ENCODE data around the gene MACC1.

DNA sequence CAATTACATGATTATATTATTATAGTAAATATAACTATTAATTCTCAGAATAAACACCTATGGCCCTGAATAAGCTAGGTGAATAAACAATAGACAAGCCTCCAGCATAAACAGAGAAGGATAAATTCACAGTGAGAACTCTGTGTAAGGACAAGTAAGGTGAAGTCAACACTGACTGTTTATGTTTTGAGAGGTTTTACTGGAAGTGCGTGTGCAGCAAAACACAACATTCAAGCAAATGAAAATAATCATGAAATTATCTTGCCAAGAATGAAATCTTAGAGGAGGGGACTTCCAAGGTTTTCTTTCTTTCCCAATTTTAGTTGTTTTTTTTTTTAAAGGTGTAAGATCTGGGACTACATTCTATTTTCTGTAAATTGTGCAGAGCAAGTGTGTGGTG is 112.5 kb downstream of the MACC1 start:
- TF ChIP-seq, protein P1, sequence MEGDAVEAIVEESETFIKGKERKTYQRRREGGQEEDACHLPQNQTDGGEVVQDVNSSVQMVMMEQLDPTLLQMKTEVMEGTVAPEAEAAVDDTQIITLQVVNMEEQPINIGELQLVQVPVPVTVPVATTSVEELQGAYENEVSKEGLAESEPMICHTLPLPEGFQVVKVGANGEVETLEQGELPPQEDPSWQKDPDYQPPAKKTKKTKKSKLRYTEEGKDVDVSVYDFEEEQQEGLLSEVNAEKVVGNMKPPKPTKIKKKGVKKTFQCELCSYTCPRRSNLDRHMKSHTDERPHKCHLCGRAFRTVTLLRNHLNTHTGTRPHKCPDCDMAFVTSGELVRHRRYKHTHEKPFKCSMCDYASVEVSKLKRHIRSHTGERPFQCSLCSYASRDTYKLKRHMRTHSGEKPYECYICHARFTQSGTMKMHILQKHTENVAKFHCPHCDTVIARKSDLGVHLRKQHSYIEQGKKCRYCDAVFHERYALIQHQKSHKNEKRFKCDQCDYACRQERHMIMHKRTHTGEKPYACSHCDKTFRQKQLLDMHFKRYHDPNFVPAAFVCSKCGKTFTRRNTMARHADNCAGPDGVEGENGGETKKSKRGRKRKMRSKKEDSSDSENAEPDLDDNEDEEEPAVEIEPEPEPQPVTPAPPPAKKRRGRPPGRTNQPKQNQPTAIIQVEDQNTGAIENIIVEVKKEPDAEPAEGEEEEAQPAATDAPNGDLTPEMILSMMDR (conservative IDR thresholded peaks at IDR 0.05) = no peak
- no peak for TF ChIP-seq ZFX (IDR thresholded peaks at IDR 0.05)

All from C4-2B (cell line).